Mesothelial cell of epicardium (in vitro differentiated cells): ENCODE data around the gene FYB1. TPM values are rescaled to one million over a fixed set of nuclear protein-coding genes. Genes with fewer than 3 reads are reported as not detected.

Experiments used
- DNase-seq, 2 experiments: peaks; one replicate each; pipeline ENCODE4 v3.0.0; 2021; ENCODE audit warnings: low spot score in 2 of 2; ENCODE audit not compliant: unreplicated experiment in 2 of 2
- H3K27ac Mint-ChIP-seq: 2 replicates; pipeline ENCODE4 v1.8.0; 2021; ENCODE audit warnings: mixed read lengths
- H3K27me3 Mint-ChIP-seq: 2 replicates; pipeline ENCODE4 v1.8.0; 2021; ENCODE audit warnings: low read depth, mixed read lengths
- H3K36me3 Mint-ChIP-seq: 2 replicates; pipeline ENCODE4 v1.8.0; 2021; ENCODE audit warnings: mixed read lengths
- H3K4me1 Mint-ChIP-seq: 2 replicates; pipeline ENCODE4 v1.8.0; 2021; ENCODE audit warnings: mixed read lengths
- H3K4me3 Mint-ChIP-seq: 2 replicates; pipeline ENCODE4 v1.8.0; 2021; ENCODE audit warnings: mild to moderate bottlenecking, moderate library complexity, mixed read lengths
- H3K9me3 Mint-ChIP-seq: 2 replicates; pipeline ENCODE4 v1.8.0; 2021; ENCODE audit warnings: mixed read lengths
- CTCF ChIP-seq: fragments of 200-600 bp; sonication (generic); IDR thresholded peaks from one replicate; pipeline ENCODE4 v1.5.0; 2021; ENCODE audit warnings: antibody characterized with exemption; ENCODE audit not compliant: unreplicated experiment
- total RNA-seq: library from RNA; stranded (reverse); gene quantifications from 3 replicates; pipeline ENCODE4 v1.2.1, GENCODE V29; 2021

FYB1 gene
- total RNA-seq, 1 donor from 2014 or later = 1.5 TPM

DNA sequence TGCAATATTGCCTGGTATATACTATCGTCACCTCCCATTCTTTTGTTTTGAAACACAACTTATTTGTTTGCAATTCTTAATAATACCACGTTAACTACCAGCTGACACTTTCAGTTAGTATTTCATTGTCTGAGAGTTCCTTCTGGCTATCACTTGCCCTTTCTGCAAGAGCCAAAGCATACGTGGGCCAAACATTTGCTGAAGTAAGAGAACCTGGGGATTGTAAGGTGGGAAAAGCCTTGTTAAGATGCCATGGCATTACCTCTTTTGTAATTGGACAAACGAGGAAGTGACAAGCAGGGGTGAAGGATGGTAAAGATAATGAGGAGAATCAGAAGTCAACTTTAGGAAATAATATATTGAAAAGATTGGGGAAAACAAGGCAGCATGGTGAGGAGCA is 47.7 kb downstream of the FYB1 start:
- H3K27ac Mint-ChIP-seq = no peak overlapping the region
- no peak for TF ChIP-seq CTCF
- no peak overlapping the region for H3K4me3 Mint-ChIP-seq
- DNase-seq = no peak
- no peaks in the 10 kb centered on the region for H3K27me3 Mint-ChIP-seq
- H3K36me3 Mint-ChIP-seq = peaks cover 6% of the 10 kb centered on the region
- peaks cover 13% of the 10 kb centered on the region for H3K4me1 Mint-ChIP-seq
- H3K9me3 Mint-ChIP-seq = peaks cover 15% of the 10 kb centered on the region

DNA sequence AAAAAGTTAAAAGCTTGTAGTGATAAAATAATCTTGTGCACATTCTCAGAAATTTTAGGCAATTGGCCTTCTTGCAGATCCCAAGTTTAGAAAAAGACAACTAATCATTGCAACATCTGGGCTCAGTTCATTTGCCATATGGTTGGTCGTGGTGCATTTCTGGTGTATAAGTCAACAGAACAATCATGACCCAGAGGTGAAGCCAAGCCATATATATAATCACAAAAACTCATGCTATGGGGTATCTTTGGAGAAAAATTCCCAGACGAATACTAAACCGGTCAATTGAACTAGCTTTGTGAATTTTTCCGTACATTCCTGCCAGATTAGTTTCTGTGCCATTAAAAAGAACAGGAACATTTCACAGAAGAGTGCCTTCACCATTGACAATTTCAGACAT is 50.3 kb downstream of the FYB1 start:
- Mint-ChIP-seq H3K27ac (no peak overlapping the region), H3K9me3 (peaks cover 24% of the 10 kb centered on the region), H3K4me3 (no peak overlapping the region), H3K27me3 (no peaks in the 10 kb centered on the region), H3K4me1 (peaks cover 2% of the 10 kb centered on the region), H3K36me3 (peaks cover 6% of the 10 kb centered on the region)
- no peak for TF ChIP-seq CTCF
- DNase-seq = no peak

DNA sequence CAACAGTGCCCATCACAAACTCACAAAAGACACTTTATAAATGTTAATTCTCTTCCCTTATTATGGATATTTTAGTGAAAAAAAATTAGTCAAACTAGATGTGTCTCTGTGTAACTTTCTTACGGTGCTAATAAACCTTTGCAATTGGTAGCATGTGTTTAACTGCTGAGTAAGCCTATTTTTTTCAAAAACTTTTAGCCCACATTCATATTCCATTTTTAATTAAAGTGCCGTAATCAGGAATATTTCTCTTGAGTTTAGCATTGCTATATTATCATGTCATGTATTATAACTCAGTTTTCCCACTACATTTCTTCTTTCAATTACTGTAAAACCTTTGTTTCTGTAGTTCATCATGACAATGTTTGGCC is 51.4 kb downstream of the FYB1 start:
- Mint-ChIP-seq H3K36me3 (peaks cover 3% of the 10 kb centered on the region), H3K4me3 (no peak overlapping the region), H3K9me3 (peaks cover 13% of the 10 kb centered on the region), H3K27ac (no peak overlapping the region), H3K4me1 (peaks cover 4% of the 10 kb centered on the region), H3K27me3 (no peaks in the 10 kb centered on the region)
- TF ChIP-seq CTCF = no peak
- DNase-seq = no peak

DNA sequence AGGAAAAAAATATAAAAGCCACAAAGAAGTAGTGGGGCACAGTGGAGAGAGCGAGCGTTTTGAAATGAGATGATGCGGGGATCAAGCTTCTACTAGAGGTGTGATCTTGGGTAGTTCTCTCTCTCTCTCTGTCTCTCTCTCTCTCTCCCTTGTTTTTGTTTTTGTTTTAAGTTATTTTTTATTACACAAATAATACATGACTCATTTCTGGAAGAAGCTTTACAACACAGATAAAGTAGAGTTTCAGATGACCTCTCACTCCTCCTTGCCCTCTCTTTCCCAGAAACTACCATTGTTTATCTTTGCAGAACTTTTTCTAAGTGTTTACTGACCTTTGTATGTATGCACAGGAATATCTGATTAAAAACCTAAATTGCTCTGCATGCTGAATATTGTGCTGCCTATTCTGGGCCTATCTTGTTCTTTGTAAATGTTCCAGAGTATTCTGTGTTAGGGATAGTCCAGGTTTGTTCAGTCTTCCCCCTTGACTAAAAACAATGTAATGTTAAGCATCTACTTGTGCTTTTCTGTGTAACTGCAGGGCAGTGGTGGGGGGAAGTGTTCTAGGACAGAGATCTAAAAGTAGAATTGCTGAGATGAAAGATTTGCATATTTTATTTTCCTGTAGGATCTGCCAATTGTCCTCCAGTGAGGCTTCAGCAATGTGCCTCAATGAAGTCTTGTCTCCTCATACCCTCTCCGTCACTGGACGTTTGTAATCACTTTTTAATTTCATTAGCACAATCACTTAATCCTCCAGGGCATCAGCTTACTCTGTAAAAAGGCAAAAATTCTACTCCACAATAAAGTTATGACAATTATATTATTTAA is 52.0 kb downstream of the FYB1 start:
- DNase-seq = no peak
- H3K9me3 Mint-ChIP-seq = peaks cover 10% of the 10 kb centered on the region
- H3K36me3 Mint-ChIP-seq = no peaks in the 10 kb centered on the region
- H3K4me1 Mint-ChIP-seq = peaks cover 4% of the 10 kb centered on the region
- no peak for TF ChIP-seq CTCF
- no peak overlapping the region for H3K27ac Mint-ChIP-seq
- H3K4me3 Mint-ChIP-seq = no peak overlapping the region
- H3K27me3 Mint-ChIP-seq = no peaks in the 10 kb centered on the region

DNA sequence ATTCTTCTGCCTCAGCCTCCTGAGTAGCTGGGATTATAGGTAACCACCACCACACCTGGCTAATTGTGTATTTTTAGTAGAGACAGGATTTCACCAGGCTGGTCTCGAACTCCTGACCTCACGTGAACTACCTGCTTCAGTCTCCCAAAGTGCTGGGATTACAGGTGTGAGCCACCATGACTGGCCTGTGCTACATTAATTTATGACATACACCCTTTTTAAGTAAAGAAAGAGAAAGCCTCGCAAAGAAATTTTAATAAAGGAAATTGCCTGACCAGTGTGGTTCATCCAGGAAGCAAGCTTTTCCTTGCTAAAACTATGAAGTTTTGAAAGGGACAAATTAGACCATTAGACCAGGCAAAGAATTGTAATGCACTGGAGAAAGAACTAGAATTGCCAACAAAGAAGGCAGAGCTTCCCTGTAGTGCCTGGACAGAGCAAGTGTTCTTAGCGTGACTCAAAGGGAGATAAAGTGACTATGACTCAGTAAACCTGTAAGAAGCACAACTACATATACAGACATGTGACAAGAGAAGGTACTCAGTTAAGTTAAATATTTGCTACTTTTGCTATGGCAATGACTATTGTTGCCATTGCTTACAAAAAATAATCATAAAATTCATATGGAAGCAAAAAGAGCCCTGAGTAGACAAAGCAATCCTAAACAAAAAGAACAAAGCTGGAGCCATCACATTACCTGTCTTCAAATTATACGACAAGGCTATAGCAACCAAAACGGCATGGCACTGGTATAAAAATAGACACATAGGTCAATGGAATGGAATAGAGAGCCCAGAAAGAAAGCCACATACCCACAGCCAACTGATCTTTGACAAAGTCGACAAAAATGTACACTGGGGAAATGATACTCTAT is 54.6 kb downstream of the FYB1 start:
- H3K4me1 Mint-ChIP-seq = peaks cover 4% of the 10 kb centered on the region
- no peaks in the 10 kb centered on the region for H3K36me3 Mint-ChIP-seq
- no peak overlapping the region for H3K4me3 Mint-ChIP-seq
- TF ChIP-seq CTCF = no peak
- peaks cover 10% of the 10 kb centered on the region for H3K9me3 Mint-ChIP-seq
- H3K27ac Mint-ChIP-seq = no peak overlapping the region
- no peak for DNase-seq
- no peaks in the 10 kb centered on the region for H3K27me3 Mint-ChIP-seq
